NCI-H446 treated with DMSO at 0.1 percent for 48 hours (cell line): Measurements from ENCODE around the gene SLC3A2.
A peak's percentile ranks its signal among the peaks of the same experiment; 100 is the strongest.
"Not testable (repeated sequence)": the region's sequence is repeated elsewhere in the genome, so short reads cannot be mapped to it uniquely, and the experiment has no call there.

ENCODE experiments used
- DNase-seq: peaks from one replicate; lab custom pipeline; 2025; lab: John Stamatoyannopoulos, UW

The SLC3A2 gene

DNA sequence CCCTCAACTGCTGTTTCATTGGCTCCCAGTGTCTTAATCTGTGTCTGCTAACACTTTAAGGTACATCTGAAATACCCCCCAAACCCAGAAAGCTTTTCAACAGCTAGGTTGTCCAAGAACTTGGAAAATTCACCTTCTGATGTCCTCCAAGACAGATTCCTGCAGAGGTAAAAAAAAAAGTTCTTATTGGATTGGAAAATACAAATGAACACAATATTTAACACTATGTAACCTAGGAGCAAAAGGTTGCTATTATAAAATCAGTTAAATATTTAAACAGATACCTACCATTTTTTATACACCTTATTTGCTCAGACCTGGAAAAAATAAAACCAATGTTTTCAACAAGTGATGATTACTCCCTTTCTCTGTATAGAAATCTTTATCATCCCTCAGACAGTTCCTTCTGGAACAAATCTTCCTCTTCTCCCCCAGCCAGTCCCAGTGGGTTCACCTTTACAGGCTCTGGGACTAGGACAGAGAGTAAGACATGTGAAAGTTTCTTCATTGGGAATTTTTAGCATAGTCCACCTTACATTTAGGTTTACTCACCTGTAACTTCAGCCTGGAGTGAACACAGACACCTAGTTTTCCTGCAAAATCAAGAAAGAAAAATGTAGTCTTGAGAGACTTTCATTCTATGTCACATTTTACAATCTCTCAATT, 28.0 kb upstream of the SLC3A2 start:
- no peak for DNase-seq

- DNase-seq: no peak
Measured at GRCh38 chr11:62853279-62853965, 27.3 kb upstream of the SLC3A2 start.

DNA sequence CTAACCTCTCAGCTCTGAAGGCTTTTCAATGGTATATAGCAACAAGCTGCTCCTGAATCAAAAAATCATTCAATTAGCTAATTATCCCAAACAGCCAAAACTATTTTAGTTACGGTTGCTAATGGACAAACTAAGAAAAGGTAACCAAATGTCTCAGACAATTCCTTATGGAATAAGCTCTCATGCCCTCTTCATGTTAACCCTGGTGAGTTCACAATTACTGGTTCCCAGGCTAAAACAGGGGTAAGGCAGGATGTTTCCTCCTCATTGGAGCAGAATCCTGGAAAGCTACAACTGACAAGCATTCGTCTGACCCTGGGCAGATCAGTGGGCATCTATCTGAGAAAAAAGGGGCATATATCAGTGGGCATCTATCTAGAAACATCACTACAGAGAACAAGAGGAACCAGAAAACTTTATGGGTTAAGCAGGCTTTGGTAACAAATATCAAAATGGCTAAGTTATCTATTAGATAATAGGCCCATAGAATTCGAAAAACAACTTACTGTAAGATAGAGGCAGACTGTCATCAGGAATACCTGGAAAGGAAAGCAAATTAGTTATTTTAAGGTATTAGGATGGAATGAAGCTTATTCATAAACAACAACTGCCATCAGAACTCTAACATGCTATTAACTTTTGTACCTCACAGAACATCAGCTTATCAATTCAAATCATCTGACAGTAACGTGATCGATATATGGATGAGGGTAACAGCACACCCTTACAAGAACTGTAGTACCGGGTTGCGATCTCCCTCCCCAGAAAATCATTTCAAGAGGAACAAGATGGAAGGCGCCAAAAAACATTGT, 26.5 kb upstream of the SLC3A2 start:
- DNase-seq: no peak

- no peak for DNase-seq
Measured at GRCh38 chr11:62854825-62855570, 25.7 kb upstream of the SLC3A2 start.

DNA sequence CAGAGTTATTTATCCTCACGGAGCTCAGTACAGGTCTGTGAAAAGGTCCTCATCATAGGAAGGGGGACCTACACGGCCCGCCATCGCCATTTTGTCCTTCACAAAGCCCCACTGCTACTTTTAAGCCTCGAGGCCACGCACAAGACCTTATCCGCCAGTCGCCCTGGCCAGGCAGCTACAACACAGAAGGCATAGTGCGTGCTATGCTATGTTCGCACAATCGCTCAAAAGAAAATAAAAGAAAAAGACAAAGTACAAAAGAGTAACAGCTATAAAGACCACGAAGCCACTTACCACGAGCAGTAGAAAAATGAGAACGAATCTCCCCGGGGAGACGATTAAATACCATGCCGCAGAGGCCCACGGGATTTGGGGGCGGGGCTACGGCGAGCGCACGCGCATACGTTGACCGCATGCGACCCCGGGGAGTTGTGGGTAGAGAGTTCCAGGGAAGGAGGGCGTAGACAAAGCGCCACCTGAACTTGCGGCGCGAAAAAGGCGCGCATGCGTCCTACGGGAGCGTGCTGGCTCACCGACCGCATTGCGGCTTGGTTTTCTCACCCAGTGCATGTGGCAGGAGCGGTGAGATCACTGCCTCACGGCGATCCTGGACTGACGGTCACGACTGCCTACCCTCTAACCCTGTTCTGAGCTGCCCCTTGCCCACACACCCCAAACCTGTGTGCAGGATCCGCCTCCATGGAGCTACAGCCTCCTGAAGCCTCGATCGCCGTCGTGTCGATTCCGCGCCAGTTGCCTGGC, 24.9 kb upstream of the SLC3A2 start:
- peak; percentile 97 for DNase-seq

DNA sequence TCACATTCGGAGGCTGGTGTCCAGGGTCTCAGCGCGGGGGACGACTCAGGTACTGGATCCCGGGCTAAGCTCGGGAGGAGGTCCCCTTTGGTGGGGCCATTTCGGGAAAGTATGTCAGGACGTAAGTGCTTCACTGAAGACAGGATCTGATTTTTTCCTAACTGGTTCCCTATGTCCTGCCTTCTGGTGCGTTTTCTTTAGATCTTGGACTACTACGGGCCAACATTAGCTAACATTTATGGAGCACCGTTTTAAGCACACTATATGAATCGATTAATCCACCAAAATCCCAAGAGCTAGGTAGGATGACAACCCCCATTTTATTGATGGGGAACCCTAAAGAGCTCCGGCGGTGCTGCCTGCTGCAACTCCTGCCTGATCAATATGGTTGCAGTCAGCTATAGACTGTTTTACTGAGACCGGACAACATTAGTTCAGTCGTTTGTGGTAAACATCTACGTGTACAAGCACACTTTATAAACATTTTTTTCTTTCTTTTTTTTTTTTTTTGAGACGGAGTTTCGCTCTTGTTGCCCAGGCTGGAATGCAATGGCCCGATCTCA, 24.3 kb upstream of the SLC3A2 start:
- DNase-seq: no peak

- DNase-seq: no peak
Measured at GRCh38 chr11:62857541-62857982, 23.1 kb upstream of the SLC3A2 start.

GRCh38 chr11:62858201-62858600, 22.5 kb upstream of the SLC3A2 start:
- DNase-seq: no peak

- not testable (repeated sequence) for DNase-seq
Measured at GRCh38 chr11:62859281-62859703, 21.4 kb upstream of the SLC3A2 start.

- no peak for DNase-seq
Measured at GRCh38 chr11:62860835-62861563, 19.7 kb upstream of the SLC3A2 start.

GRCh38 chr11:62861564-62862192, 19.0 kb upstream of the SLC3A2 start:
- DNase-seq: not testable (repeated sequence)

GRCh38 chr11:62863687-62864335, 16.9 kb upstream of the SLC3A2 start:
- no peak for DNase-seq

DNA sequence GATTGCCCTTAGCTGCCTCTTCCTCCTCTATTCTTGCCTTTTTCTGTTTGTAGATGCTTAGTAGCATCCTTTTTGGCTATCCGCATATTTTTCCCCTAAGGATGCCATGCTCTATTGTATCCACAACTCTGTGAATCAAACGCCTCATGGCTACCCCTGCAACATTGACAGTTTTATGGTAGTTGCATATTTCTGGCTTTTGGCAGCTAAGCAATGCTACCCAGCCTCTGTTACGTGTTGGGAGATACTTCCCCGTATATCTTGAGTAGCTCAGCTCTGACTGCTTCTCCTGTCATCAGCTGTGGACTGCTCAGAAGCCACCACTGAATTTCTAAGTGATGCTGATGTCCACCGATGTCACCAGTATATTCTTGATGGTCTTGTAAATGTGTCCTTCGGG, 15.1 kb upstream of the SLC3A2 start:
- no peak for DNase-seq

- no peak for DNase-seq
Measured at GRCh38 chr11:62874851-62875250, 5.8 kb upstream of the SLC3A2 start.

DNA sequence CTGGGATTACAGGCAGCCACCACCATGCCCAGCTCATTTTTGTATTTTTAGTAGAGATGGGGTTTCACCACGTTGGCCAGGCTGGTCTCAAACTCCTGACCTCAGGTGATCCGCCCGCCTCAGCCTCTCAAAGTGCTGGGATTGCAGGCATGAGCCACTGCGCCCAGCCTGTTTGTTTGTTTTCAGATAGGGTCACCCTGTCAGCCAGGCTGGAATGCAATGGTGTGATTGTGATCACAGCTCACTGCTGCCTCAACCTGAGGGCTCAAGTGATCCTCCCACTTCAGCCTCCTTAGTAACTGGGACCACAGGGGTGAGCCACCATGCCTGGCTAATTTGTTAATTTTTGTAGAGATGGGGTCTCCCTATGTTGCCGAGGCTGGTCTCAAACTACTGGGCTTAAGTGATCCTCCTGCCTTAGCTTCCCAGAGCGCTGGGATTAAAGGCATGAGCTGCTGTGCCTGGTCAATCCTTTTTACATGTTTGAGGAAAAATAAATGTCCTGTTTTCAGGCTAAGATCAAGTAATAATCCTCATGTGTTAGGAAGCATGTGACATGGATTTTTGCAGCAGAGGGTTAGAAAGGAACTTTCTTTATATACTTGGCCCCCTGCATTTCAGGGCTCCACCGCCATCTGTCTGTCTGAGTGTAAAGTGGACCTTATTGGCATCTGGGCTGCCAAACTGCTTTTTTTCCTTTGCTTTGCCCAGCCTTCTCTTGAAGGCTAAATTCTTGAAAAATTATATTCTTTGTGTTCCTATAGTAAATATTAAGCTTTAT, 4.8 kb upstream of the SLC3A2 start:
- no peak for DNase-seq

- DNase-seq: no peak
Measured at GRCh38 chr11:62876712-62877111, 4.0 kb upstream of the SLC3A2 start.

- no peak for DNase-seq
Measured at GRCh38 chr11:62879235-62879978, 1.3 kb upstream of the SLC3A2 start.
